Measurements from ENCODE around the gene PRR30.
A peak's percentile ranks its signal among the peaks of the same experiment; 100 is the strongest.

PRR30 gene

GRCh38 chr2:27097341-27097740 is 41.9 kb downstream of the PRR30 start:
- Histone ChIP-seq H3K9me3 (ENCODE audit: severe bottlenecking) (no peaks in the 10 kb centered on the region), H3K4me3 (ENCODE audit: low read depth, low read length) (no peak overlapping the region), H3K27ac (no peak overlapping the region), H3K27me3 (ENCODE audit: insufficient read depth, low read depth, severe bottlenecking) (no peaks in the 10 kb centered on the region), H3K36me3 (no peaks in the 10 kb centered on the region)
- TF ChIP-seq CTCF (IDR thresholded peaks at IDR 0.05; ENCODE audit: low read depth, low read length): no peak
- no peak for DNase-seq

- H3K27me3 ChIP-seq (ENCODE audit: insufficient read depth, low read depth, severe bottlenecking): no peaks in the 10 kb centered on the region
- H3K36me3 ChIP-seq: no peaks in the 10 kb centered on the region
- no peak overlapping the region for H3K27ac ChIP-seq
- TF ChIP-seq CTCF (IDR thresholded peaks at IDR 0.05; ENCODE audit: low read depth, low read length): no peak
- H3K9me3 ChIP-seq (ENCODE audit: severe bottlenecking): no peaks in the 10 kb centered on the region
- no peak overlapping the region for H3K4me3 ChIP-seq (ENCODE audit: low read depth, low read length)
- no peak for DNase-seq
These were observed 42.4 kb downstream of the PRR30 start for GRCh38 chr2:27096748-27097297.

- TF ChIP-seq CTCF (IDR thresholded peaks at IDR 0.05; ENCODE audit: low read depth, low read length): no peak
- H3K4me3 ChIP-seq (ENCODE audit: low read depth, low read length): peak overlapping the region; percentile 42
- no peaks in the 10 kb centered on the region for H3K36me3 ChIP-seq
- peak; percentile 73 for DNase-seq
- no peaks in the 10 kb centered on the region for H3K27me3 ChIP-seq (ENCODE audit: insufficient read depth, low read depth, severe bottlenecking)
- H3K9me3 ChIP-seq (ENCODE audit: severe bottlenecking): no peaks in the 10 kb centered on the region
- peak overlapping the region; percentile 58 for H3K27ac ChIP-seq
These were observed 43.2 kb downstream of the PRR30 start for GRCh38 chr2:27095745-27096651.

GRCh38 chr2:27095427-27095744 is 43.8 kb downstream of the PRR30 start:
- no peak overlapping the region for H3K4me3 ChIP-seq (ENCODE audit: low read depth, low read length)
- no peak for DNase-seq
- TF ChIP-seq CTCF (IDR thresholded peaks at IDR 0.05; ENCODE audit: low read depth, low read length): no peak
- H3K27me3 ChIP-seq (ENCODE audit: insufficient read depth, low read depth, severe bottlenecking): no peaks in the 10 kb centered on the region
- H3K27ac ChIP-seq: no peak overlapping the region
- no peaks in the 10 kb centered on the region for H3K36me3 ChIP-seq
- no peaks in the 10 kb centered on the region for H3K9me3 ChIP-seq (ENCODE audit: severe bottlenecking)

- H3K9me3 ChIP-seq (ENCODE audit: severe bottlenecking): no peaks in the 10 kb centered on the region
- H3K4me3 ChIP-seq (ENCODE audit: low read depth, low read length): no peak overlapping the region
- no peaks in the 10 kb centered on the region for H3K27me3 ChIP-seq (ENCODE audit: insufficient read depth, low read depth, severe bottlenecking)
- no peaks in the 10 kb centered on the region for H3K36me3 ChIP-seq
- H3K27ac ChIP-seq: no peak overlapping the region
- no peak for DNase-seq
- no peak for TF ChIP-seq CTCF (IDR thresholded peaks at IDR 0.05; ENCODE audit: low read depth, low read length)
These were observed 44.7 kb downstream of the PRR30 start for GRCh38 chr2:27094353-27094984.

Measured in WERI-Rb-1 (cell line).